ENCODE measurements around the gene GAPDH.

The GAPDH gene

GRCh38 chr12:6530576-6531260, 3.6 kb upstream of the GAPDH start:
- DNase-seq, result no peak

- DNase-seq, result peak; percentile 87 to 89
These were observed 2.0 kb upstream of the GAPDH start for GRCh38 chr12:6532051-6532926.

GRCh38 chr12:6532927-6533652, 1.2 kb upstream of the GAPDH start:
- DNase-seq, result peak in 1 of 2 experiments; percentile 78

- peak in 1 of 2 experiments; percentile 81 for DNase-seq
These were observed 729 bp upstream of the GAPDH start for GRCh38 chr12:6533653-6533922.

- no peak for DNase-seq
These were observed 303 bp downstream of the GAPDH start for GRCh38 chr12:6534695-6534944.

- peak; percentile 82 to 84 for DNase-seq
These were observed 804 bp downstream of the GAPDH start for GRCh38 chr12:6534945-6535696.

GRCh38 chr12:6535697-6535946, 1.3 kb downstream of the GAPDH start:
- no peak for DNase-seq

- peak; percentile 39 to 45 for DNase-seq
These were observed 1.9 kb downstream of the GAPDH start for GRCh38 chr12:6535960-6536847.

- DNase-seq, result peak; percentile 49 to 52
These were observed 2.7 kb downstream of the GAPDH start for GRCh38 chr12:6536894-6537579.

- DNase-seq, result peak; percentile 88 to 89
These were observed 3.5 kb downstream of the GAPDH start for GRCh38 chr12:6537580-6538419.

GRCh38 chr12:6538420-6539313, 4.3 kb downstream of the GAPDH start:
- DNase-seq, result peak; percentile 74 to 76

GRCh38 chr12:6539314-6539682, 5.0 kb downstream of the GAPDH start:
- DNase-seq, result no peak

GRCh38 chr12:6539707-6540134, 5.4 kb downstream of the GAPDH start:
- DNase-seq, result peak; percentile 45 to 47

- peak; percentile 68 to 70 for DNase-seq
These were observed 6.0 kb downstream of the GAPDH start for GRCh38 chr12:6540181-6540877.

GRCh38 chr12:6541371-6542165, 7.3 kb downstream of the GAPDH start:
- no peak for DNase-seq

GRCh38 chr12:6542209-6543009, 8.1 kb downstream of the GAPDH start:
- no peak for DNase-seq

GRCh38 chr12:6546016-6546415, 11.7 kb downstream of the GAPDH start:
- DNase-seq, result no peak

All from activated T-cell treated with anti-CD3 and anti-CD28 coated beads, Interleukin-2, amount 50 U/mL, for 48 hours (primary cell).